PC-3 (cell line): ENCODE measurements around the gene LHX5.
A peak's percentile ranks its signal among the peaks of the same experiment; 100 is the strongest.

ENCODE experiments used
- CTCF ChIP-seq: fragments of 300-600 bp; sonication (generic); conservative IDR thresholded peaks from 2 replicates; pipeline ENCODE4 v1.5.1; 2017; ENCODE audit warnings: antibody characterized with exemption, low read depth, mild to moderate bottlenecking, low read length
- EZH2 ChIP-seq: fragments of 300-600 bp; sonication (generic); IDR thresholded peaks from one replicate; pipeline ENCODE4 v1.6.1; 2017; ENCODE audit warnings: antibody characterized with exemption, mild to moderate bottlenecking, low read length; ENCODE audit not compliant: unreplicated experiment
- EZH2phosphoT487 ChIP-seq: fragments of 300-600 bp; sonication (generic); IDR thresholded peaks from 2 replicates; pipeline ENCODE4 v1.6.1; 2018; ENCODE audit warnings: mild to moderate bottlenecking, antibody characterized with exemption, low read length, borderline replicate concordance

- no peak for TF ChIP-seq CTCF
- no peak for TF ChIP-seq EZH2phosphoT487
- TF ChIP-seq EZH2, result peak; percentile 94
These were observed 6.6 kb downstream of the LHX5 start for GRCh38 chr12:113464852-113465719.
